Ovary (tissue), 3 donors: ENCODE data around the gene FBN1.

ENCODE experiments used
- EP300 ChIP-seq: sonication (generic); formaldehyde crosslinking; IDR thresholded peaks from one replicate; pipeline ENCODE4 v1.6.1; 2017; ENCODE audit warnings: antibody characterized with exemption
- POLR2A ChIP-seq: fragments of 450-650 bp; IDR thresholded peaks from one replicate; pipeline ENCODE4 v1.6.1; 2017; ENCODE audit warnings: antibody characterized with exemption, mild to moderate bottlenecking, moderate library complexity
- TF ChIP-seq, protein P1 (sequence below), 3 donors: fragments of 450-650 bp in 2 of 3; fragments of 200-600 bp in 1 of 3; IDR thresholded peaks; one replicate each; pipeline versions ENCODE4 v1.5.1 to v1.8.0; 2016 to 2022; ENCODE audit warnings: antibody characterized with exemption in 3 of 3, mild to moderate bottlenecking in 1 of 3
- donor health status: DM: no; HTN: no; CAD: no.

DNA sequence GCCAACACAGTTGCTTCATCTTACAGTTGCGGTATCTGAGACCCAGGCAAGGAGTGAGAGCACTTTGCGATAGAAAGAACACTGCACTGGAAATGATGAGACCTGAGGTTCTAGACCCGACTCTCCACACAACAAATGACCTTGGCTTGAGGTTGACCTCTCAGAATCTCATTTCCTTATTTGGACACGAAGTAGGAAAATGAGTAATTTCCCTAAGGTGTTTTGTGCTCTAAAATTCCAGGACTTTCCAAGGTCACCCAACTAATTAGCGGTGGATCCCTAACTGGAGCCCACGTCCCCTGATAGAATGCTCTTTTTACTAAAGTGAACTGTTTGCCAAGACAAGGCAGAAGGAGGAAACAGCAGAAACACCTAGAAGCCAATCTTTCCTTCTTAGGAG, 26.7 kb upstream of the FBN1 start:
- TF ChIP-seq, protein P1, sequence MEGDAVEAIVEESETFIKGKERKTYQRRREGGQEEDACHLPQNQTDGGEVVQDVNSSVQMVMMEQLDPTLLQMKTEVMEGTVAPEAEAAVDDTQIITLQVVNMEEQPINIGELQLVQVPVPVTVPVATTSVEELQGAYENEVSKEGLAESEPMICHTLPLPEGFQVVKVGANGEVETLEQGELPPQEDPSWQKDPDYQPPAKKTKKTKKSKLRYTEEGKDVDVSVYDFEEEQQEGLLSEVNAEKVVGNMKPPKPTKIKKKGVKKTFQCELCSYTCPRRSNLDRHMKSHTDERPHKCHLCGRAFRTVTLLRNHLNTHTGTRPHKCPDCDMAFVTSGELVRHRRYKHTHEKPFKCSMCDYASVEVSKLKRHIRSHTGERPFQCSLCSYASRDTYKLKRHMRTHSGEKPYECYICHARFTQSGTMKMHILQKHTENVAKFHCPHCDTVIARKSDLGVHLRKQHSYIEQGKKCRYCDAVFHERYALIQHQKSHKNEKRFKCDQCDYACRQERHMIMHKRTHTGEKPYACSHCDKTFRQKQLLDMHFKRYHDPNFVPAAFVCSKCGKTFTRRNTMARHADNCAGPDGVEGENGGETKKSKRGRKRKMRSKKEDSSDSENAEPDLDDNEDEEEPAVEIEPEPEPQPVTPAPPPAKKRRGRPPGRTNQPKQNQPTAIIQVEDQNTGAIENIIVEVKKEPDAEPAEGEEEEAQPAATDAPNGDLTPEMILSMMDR (IDR thresholded peaks at IDR 0.05), result no peak
- TF ChIP-seq POLR2A, result no peak
- no peak for TF ChIP-seq EP300
